ENCODE measurements around the gene FOCAD.

The FOCAD gene

DNA sequence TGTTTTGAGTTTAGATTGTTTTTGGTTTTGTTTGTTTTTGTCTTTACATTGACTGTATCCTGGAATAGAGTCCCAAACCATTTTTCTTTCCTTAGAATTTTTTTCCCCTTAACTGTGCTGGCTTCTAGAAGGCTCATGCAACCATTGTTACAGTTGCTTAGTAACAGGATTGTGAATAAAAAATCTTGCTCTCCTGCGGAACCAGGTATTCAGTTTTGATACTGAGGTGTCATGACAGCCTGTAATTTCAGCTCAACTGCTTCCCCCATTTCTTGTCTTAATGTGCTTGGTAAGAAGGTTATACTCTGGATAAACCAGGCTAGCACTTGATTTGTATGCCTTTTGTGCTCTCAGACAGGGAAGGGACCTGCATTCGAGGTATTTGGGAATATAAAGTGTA lies 42.1 kb downstream of the FOCAD start:
- Histone ChIP-seq H3F3A (ENCODE audit: insufficient read depth, low read length) (no peaks in the 10 kb centered on the region), H3K27ac (ENCODE audit: low read length) (no peak overlapping the region; the same call in 1 of the 2 replicates), H3K9ac (ENCODE audit: low read length) (0 out of 2 replicates have a peak overlapping the region, but pooled peaks have one; percentile 10), H3K9me3 (replicated peaks; ENCODE audit: insufficient read depth, low read length) (no peaks in the 10 kb centered on the region), H4K20me1 (ENCODE audit: insufficient read depth, low read length) (no peaks in the 10 kb centered on the region), H3K4me3 (ENCODE audit: low read length) (peak overlapping the region; percentile 43), H3K36me3 (replicated peaks; ENCODE audit: insufficient read depth, low read length) (no peaks in the 10 kb centered on the region), H3K4me2 (ENCODE audit: low read depth, low read length) (peak overlapping the region; percentile 65; the same call in 1 of the 2 replicates), H3K27me3 (replicated peaks; ENCODE audit: insufficient read depth, low read length) (no peaks in the 10 kb centered on the region), H3K9me2 (replicated peaks; ENCODE audit: insufficient read depth, low read length) (no peaks in the 10 kb centered on the region), H3K79me2 (ENCODE audit: low read length) (no peaks in the 10 kb centered on the region), H3K4me1 (ENCODE audit: low read length) (no peaks in the 10 kb centered on the region), H2AFZ (ENCODE audit: low read length) (no peak overlapping the region)
- TF ChIP-seq EZH2 (optimal IDR thresholded peaks at IDR 0.05; ENCODE audit: low read depth, low read length) = no peak
- TF ChIP-seq EZH2phosphoT487 (IDR thresholded peaks at IDR 0.05; ENCODE audit: low read length) = no peak
- TF ChIP-seq, protein P1, sequence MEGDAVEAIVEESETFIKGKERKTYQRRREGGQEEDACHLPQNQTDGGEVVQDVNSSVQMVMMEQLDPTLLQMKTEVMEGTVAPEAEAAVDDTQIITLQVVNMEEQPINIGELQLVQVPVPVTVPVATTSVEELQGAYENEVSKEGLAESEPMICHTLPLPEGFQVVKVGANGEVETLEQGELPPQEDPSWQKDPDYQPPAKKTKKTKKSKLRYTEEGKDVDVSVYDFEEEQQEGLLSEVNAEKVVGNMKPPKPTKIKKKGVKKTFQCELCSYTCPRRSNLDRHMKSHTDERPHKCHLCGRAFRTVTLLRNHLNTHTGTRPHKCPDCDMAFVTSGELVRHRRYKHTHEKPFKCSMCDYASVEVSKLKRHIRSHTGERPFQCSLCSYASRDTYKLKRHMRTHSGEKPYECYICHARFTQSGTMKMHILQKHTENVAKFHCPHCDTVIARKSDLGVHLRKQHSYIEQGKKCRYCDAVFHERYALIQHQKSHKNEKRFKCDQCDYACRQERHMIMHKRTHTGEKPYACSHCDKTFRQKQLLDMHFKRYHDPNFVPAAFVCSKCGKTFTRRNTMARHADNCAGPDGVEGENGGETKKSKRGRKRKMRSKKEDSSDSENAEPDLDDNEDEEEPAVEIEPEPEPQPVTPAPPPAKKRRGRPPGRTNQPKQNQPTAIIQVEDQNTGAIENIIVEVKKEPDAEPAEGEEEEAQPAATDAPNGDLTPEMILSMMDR (IDR thresholded peaks at IDR 0.05; ENCODE audit: low read length) = no peak
- DNase-seq = no peak

DNA sequence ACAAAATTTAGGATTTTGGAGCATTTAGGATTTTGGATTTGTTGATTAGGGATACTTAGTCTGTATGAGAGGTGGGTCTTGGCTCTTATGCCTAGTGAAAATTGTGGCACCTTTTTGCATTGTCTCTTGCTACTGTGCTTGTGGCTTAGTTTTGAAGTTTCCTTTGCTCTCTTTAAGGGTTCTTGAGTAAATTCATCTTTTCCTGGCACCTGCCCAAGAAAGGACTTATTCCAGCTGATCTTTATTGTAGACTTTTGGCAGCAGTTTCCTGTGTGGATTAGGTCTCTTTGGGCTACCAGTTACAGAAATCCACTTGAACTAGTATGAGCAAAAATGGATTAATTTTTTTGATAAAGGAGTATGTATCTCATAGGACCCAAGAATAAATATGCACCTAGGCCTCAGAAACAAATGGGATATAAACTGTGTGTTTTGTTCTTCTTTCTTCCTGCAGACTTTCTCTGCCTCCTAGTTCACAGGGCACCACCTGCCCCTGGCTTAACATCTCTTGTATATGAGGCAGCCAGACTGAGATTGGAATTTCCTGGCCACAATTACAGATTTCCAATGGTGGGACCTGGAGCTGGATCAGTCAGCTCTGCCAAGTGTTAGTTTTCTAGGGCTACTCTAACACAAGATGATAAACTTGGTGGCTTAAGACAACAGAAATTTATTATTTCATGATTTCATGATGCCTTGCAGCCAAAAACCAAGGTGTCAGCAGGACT lies 44.6 kb downstream of the FOCAD start:
- DNase-seq = no peak
- H3K27ac ChIP-seq (ENCODE audit: low read length) = no peak overlapping the region
- H3K4me3 ChIP-seq (ENCODE audit: low read length) = no peak overlapping the region

DNA sequence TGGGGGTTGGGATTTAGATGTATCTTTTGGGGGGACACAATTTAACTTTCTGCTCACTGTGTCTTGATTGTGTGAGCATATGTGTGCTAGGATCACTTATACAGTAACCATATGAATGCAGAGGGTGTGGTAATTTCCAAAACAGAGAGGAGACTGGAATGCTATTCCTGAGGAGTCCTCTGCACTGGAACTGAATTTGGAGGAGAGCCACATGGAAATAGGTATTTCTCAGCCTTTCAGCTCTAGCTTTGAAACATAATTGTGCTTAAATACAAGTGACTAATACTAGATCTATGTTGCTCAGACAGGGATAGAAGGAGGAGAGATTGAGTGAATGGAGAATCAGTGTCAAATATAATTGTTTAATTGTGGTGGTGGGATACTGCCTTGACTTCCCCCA lies 45.5 kb downstream of the FOCAD start:
- H3K4me2 ChIP-seq (ENCODE audit: low read depth, low read length) = no peak overlapping the region
- no peaks in the 10 kb centered on the region for H3K27me3 ChIP-seq (replicated peaks; ENCODE audit: insufficient read depth, low read length)
- H3K36me3 ChIP-seq (replicated peaks; ENCODE audit: insufficient read depth, low read length) = no peaks in the 10 kb centered on the region
- H3K27ac ChIP-seq (ENCODE audit: low read length) = no peak overlapping the region
- H3K9me2 ChIP-seq (replicated peaks; ENCODE audit: insufficient read depth, low read length) = no peaks in the 10 kb centered on the region
- H4K20me1 ChIP-seq (ENCODE audit: insufficient read depth, low read length) = no peaks in the 10 kb centered on the region
- no peaks in the 10 kb centered on the region for H3K4me1 ChIP-seq (ENCODE audit: low read length)
- no peaks in the 10 kb centered on the region for H3F3A ChIP-seq (ENCODE audit: insufficient read depth, low read length)
- DNase-seq = no peak
- no peaks in the 10 kb centered on the region for H3K9me3 ChIP-seq (replicated peaks; ENCODE audit: insufficient read depth, low read length)
- H3K79me2 ChIP-seq (ENCODE audit: low read length) = no peaks in the 10 kb centered on the region
- no peak overlapping the region for H2AFZ ChIP-seq (ENCODE audit: low read length)
- no peak overlapping the region for H3K4me3 ChIP-seq (ENCODE audit: low read length)
- TF ChIP-seq EZH2 (optimal IDR thresholded peaks at IDR 0.05; ENCODE audit: low read depth, low read length) (no peak), EZH2phosphoT487 (IDR thresholded peaks at IDR 0.05; ENCODE audit: low read length) (no peak)
- TF ChIP-seq, protein P1 (IDR thresholded peaks at IDR 0.05; ENCODE audit: low read length) = no peak
- H3K9ac ChIP-seq (ENCODE audit: low read length) = no peak overlapping the region

More for the DNA sequence above, 44.6 kb downstream of the FOCAD start:
- no peaks in the 10 kb centered on the region for H3K9me2 ChIP-seq (replicated peaks; ENCODE audit: insufficient read depth, low read length)
- TF ChIP-seq EZH2 (optimal IDR thresholded peaks at IDR 0.05; ENCODE audit: low read depth, low read length) (no peak), EZH2phosphoT487 (IDR thresholded peaks at IDR 0.05; ENCODE audit: low read length) (no peak)
- TF ChIP-seq, protein P1 (IDR thresholded peaks at IDR 0.05; ENCODE audit: low read length) = no peak
- no peaks in the 10 kb centered on the region for H3K4me1 ChIP-seq (ENCODE audit: low read length)
- no peak overlapping the region for H3K4me2 ChIP-seq (ENCODE audit: low read depth, low read length)
- no peaks in the 10 kb centered on the region for H4K20me1 ChIP-seq (ENCODE audit: insufficient read depth, low read length)
- no peaks in the 10 kb centered on the region for H3K27me3 ChIP-seq (replicated peaks; ENCODE audit: insufficient read depth, low read length)
- H3K9me3 ChIP-seq (replicated peaks; ENCODE audit: insufficient read depth, low read length) = no peaks in the 10 kb centered on the region
- no peaks in the 10 kb centered on the region for H3K79me2 ChIP-seq (ENCODE audit: low read length)
- no peaks in the 10 kb centered on the region for H3K36me3 ChIP-seq (replicated peaks; ENCODE audit: insufficient read depth, low read length)
- H3K9ac ChIP-seq (ENCODE audit: low read length) = no peak overlapping the region
- no peak overlapping the region for H2AFZ ChIP-seq (ENCODE audit: low read length)
- no peaks in the 10 kb centered on the region for H3F3A ChIP-seq (ENCODE audit: insufficient read depth, low read length)
